H1 (cell line): ENCODE results near the gene NMRAL1. TPM values are rescaled to one million over a fixed set of nuclear protein-coding genes. Genes with fewer than 3 reads are reported as not detected.

ENCODE experiments used
- CTCF ChIA-PET: fragments of 300-600 bp; sonication (Branson Sonifier 250); formaldehyde crosslinking; loops from one replicate; lab custom pipeline; 2021; ENCODE audit not compliant: partially characterized antibody; lab: Charles Lee
- POLR2A ChIA-PET: fragments of 300-600 bp; sonication (Branson Sonifier 250); formaldehyde crosslinking; loops from one replicate; lab custom pipeline; 2021; ENCODE audit warnings: inconsistent platforms; ENCODE audit not compliant: partially characterized antibody; lab: Charles Lee
- DNase-seq, 2 experiments: peaks; one replicate each; pipeline versions ENCODE4 v3.0.0 to v3.0.0-alpha.2; 2010 to 2022; ENCODE audit warnings: low spot score in 2 of 2, low read depth in 1 of 2, mixed read lengths in 1 of 2
- FAIRE-seq: peaks from 2 replicates; lab custom pipeline; 2011; peaks lifted over from hg19 to GRCh38; lab: Jason Lieb, UNC
- H2AFZ ChIP-seq: 2 replicates; pipeline ENCODE4 v1.8.1; 2012; ENCODE audit warnings: low read length, inconsistent platforms
- H2AK5ac ChIP-seq: 2 replicates; pipeline ENCODE4 v1.6.1; 2013; ENCODE audit warnings: low read depth, low read length
- H2BK120ac ChIP-seq: replicated peaks from 2 replicates; pipeline ENCODE3; 2013; ENCODE audit warnings: low read depth, low read length, inconsistent platforms
- H2BK12ac ChIP-seq: 2 replicates; pipeline ENCODE4 v1.6.1; 2013; ENCODE audit warnings: low read depth, low read length
- H2BK15ac ChIP-seq: 2 replicates; pipeline ENCODE4 v1.6.1; 2013; ENCODE audit warnings: low read length
- H2BK20ac ChIP-seq: 2 replicates; pipeline ENCODE4 v1.6.1; 2013; ENCODE audit warnings: low read length
- H2BK5ac ChIP-seq: 2 replicates; pipeline ENCODE4 v1.6.1; 2013; ENCODE audit warnings: low read depth, low read length
- H3K14ac ChIP-seq: 2 replicates; pipeline ENCODE4 v1.6.1; 2013; ENCODE audit warnings: inconsistent platforms; ENCODE audit not compliant: insufficient read length
- H3K18ac ChIP-seq: 2 replicates; pipeline ENCODE4 v1.6.1; 2013; ENCODE audit warnings: low read length; ENCODE audit errors: extremely low read depth
- H3K23ac ChIP-seq: 2 replicates; pipeline ENCODE4 v1.6.1; 2013; ENCODE audit warnings: inconsistent platforms; ENCODE audit not compliant: insufficient read length
- H3K23me2 ChIP-seq: 2 replicates; pipeline ENCODE4 v1.6.1; 2013; ENCODE audit warnings: low read depth, low read length
- H3K27ac ChIP-seq: 2 replicates; pipeline ENCODE4 v1.6.1; 2011; ENCODE audit warnings: low read depth, low read length, inconsistent platforms
- H3K27me3 ChIP-seq, 4 experiments: replicated peaks in 1 of 4; 1 replicate in 1 of 4; 2 replicates in 3 of 4; pipeline versions ENCODE4 v1.6.1 to v1.8.1; 2011 to 2013; ENCODE audit warnings: low read length in 3 of 4, mild to moderate bottlenecking in 3 of 4, inconsistent platforms in 2 of 4, mixed read lengths in 2 of 4, moderate library complexity in 1 of 4; ENCODE audit not compliant: control insufficient read depth in 3 of 4, insufficient read depth in 3 of 4; ENCODE audit errors: extremely low read depth in 1 of 4
- H3K36me3 ChIP-seq, 4 experiments: 2 replicates each; pipeline versions ENCODE4 v1.6.1 to v1.8.1; 2011 to 2013; ENCODE audit warnings: mild to moderate bottlenecking in 4 of 4, low read length in 3 of 4, moderate library complexity in 2 of 4, control low read depth in 1 of 4, inconsistent platforms in 1 of 4; ENCODE audit not compliant: insufficient read depth in 4 of 4, control insufficient read depth in 2 of 4
- H3K4ac ChIP-seq: replicated peaks from 2 replicates; pipeline ENCODE3; 2013; ENCODE audit warnings: low read length, low read depth, mixed read lengths, inconsistent platforms; ENCODE audit not compliant: insufficient read length
- H3K4me1 ChIP-seq, 4 experiments: replicated peaks in 1 of 4; 1 replicate in 1 of 4; 2 replicates in 3 of 4; pipeline versions ENCODE4 v1.6.1 to v1.8.1; 2011 to 2013; ENCODE audit warnings: low read length in 3 of 4, inconsistent platforms in 2 of 4, mixed read lengths in 1 of 4; ENCODE audit not compliant: insufficient read depth in 4 of 4, control insufficient read depth in 3 of 4
- H3K4me2 ChIP-seq, 2 experiments: 2 replicates each; pipeline versions ENCODE4 v1.6.1 to v1.8.1; 2011 to 2013; ENCODE audit warnings: low read depth in 2 of 2, low read length in 2 of 2, control low read depth in 1 of 2, inconsistent platforms in 1 of 2, mild to moderate bottlenecking in 1 of 2; ENCODE audit not compliant: insufficient read depth in 1 of 2
- H3K4me3 ChIP-seq, 4 experiments: fragments of 200-600, 300-600 bp in 1 of 4; sonication (generic), shearing (Covaris generic), sonication (Bioruptor Twin) in 1 of 4; 2 replicates each; pipeline versions ENCODE4 v1.5.1 to v1.8.1; 2011 to 2016; ENCODE audit warnings: low read length in 4 of 4, low read depth in 3 of 4, control low read depth in 2 of 4, inconsistent platforms in 2 of 4, mild to moderate bottlenecking in 2 of 4, mixed read lengths in 1 of 4, moderate library complexity in 1 of 4; ENCODE audit not compliant: insufficient read depth in 2 of 4; ENCODE audit errors: extremely low read depth in 1 of 4
- H3K56ac ChIP-seq: replicated peaks from 2 replicates; pipeline ENCODE3; 2013; ENCODE audit warnings: low read depth, mild to moderate bottlenecking, mixed read lengths, low read length, inconsistent platforms; ENCODE audit not compliant: insufficient read length
- H3K79me1 ChIP-seq: 2 replicates; pipeline ENCODE4 v1.6.1; 2013; ENCODE audit warnings: low read depth, low read length, control low read depth
- H3K79me2 ChIP-seq, 2 experiments: 2 replicates each; pipeline versions ENCODE4 v1.6.1 to v1.8.1; 2012 to 2013; ENCODE audit warnings: low read length in 2 of 2, mild to moderate bottlenecking in 2 of 2, inconsistent platforms in 1 of 2; ENCODE audit not compliant: insufficient read depth in 2 of 2, control insufficient read depth in 1 of 2
- H3K9ac ChIP-seq, 4 experiments: replicated peaks in 1 of 4; 1 replicate in 1 of 4; 2 replicates in 3 of 4; pipeline versions ENCODE4 v1.6.1 to v1.8.1; 2011 to 2013; ENCODE audit warnings: low read depth in 3 of 4, low read length in 3 of 4, control low read depth in 2 of 4, mild to moderate bottlenecking in 2 of 4, moderate library complexity in 2 of 4, inconsistent platforms in 1 of 4; ENCODE audit errors: extremely low read depth in 1 of 4
- H3K9me3 ChIP-seq, 2 experiments: 2 replicates each; pipeline versions ENCODE4 v1.6.1 to v1.8.1; 2012 to 2013; ENCODE audit warnings: mild to moderate bottlenecking in 2 of 2, moderate library complexity in 2 of 2, control low read depth in 1 of 2, inconsistent platforms in 1 of 2, low read depth in 1 of 2, low read length in 1 of 2, mixed read lengths in 1 of 2; ENCODE audit not compliant: insufficient read depth in 2 of 2
- H4K20me1 ChIP-seq, 2 experiments: replicated peaks in 1 of 2; 2 replicates each; pipeline versions ENCODE3 to v1.8.1; 2011 to 2013; ENCODE audit warnings: inconsistent platforms in 2 of 2, low read length in 2 of 2, mild to moderate bottlenecking in 1 of 2; ENCODE audit not compliant: insufficient read depth in 2 of 2, control insufficient read depth in 1 of 2
- H4K5ac ChIP-seq: 2 replicates; pipeline ENCODE4 v1.6.1; 2013; ENCODE audit warnings: low read length, low read depth, mixed read lengths, inconsistent platforms; ENCODE audit not compliant: insufficient read length
- H4K8ac ChIP-seq: 2 replicates; pipeline ENCODE4 v1.8.0; 2013; ENCODE audit warnings: mild to moderate bottlenecking, moderate library complexity, low read length, inconsistent platforms; ENCODE audit not compliant: insufficient read depth; ENCODE audit errors: extremely low read depth
- H4K91ac ChIP-seq: replicated peaks from 2 replicates; pipeline ENCODE3; 2013; ENCODE audit warnings: low read length, mixed read lengths, inconsistent platforms; ENCODE audit not compliant: insufficient read length
- CBX5 ChIP-seq: fragments of 300-800, 300-1000 bp; sonication (generic); IDR thresholded peaks from 2 replicates; pipeline ENCODE4 v1.7.1; 2016; ENCODE audit warnings: antibody characterized with exemption, low read length, low read depth
- CBX8 ChIP-seq: fragments of 300-800, 300-1000 bp; sonication (generic); IDR thresholded peaks from 2 replicates; pipeline ENCODE4 v1.7.1; 2016; ENCODE audit warnings: low read depth, low read length, borderline replicate concordance
- EZH2 ChIP-seq: fragments of 200-600 bp; sonication (generic); IDR thresholded peaks from 2 replicates; pipeline ENCODE4 v1.7.1; 2012; ENCODE audit warnings: low read depth, mild to moderate bottlenecking, moderate library complexity, low read length, inconsistent platforms; ENCODE audit not compliant: severe bottlenecking
- FOSL1 ChIP-seq: IDR thresholded peaks from 2 replicates; pipeline ENCODE4 v1.6.1; 2011; ENCODE audit warnings: mild to moderate bottlenecking, low read depth, low read length, moderate library complexity; ENCODE audit not compliant: insufficient read depth
- JUND ChIP-seq: IDR thresholded peaks from 2 replicates; pipeline ENCODE4 v1.6.1; 2011; ENCODE audit warnings: mild to moderate bottlenecking, improper control_type of control experiment, low read length
- KDM1A ChIP-seq: fragments of 200-600, 300-600 bp; sonication (generic); IDR thresholded peaks from 2 replicates; pipeline ENCODE4 v1.7.1; 2016; ENCODE audit warnings: mild to moderate bottlenecking, low read length, borderline replicate concordance
- POLR2AphosphoS5 ChIP-seq: IDR thresholded peaks from 2 replicates; pipeline ENCODE4 v1.6.1; 2011; ENCODE audit warnings: low read depth, low read length
- RAD21 ChIP-seq, 2 experiments: IDR thresholded peaks in 1 of 2; conservative IDR thresholded peaks in 1 of 2; 2 replicates each; pipeline ENCODE4 v1.6.1; 2011; ENCODE audit warnings: low read depth in 2 of 2, low read length in 2 of 2, improper control_type of control experiment in 1 of 2, inconsistent platforms in 1 of 2, mild to moderate bottlenecking in 1 of 2, moderate library complexity in 1 of 2
- RFX5 ChIP-seq: IDR thresholded peaks from 2 replicates; pipeline ENCODE4 v1.6.1; 2011; ENCODE audit warnings: low read depth, low read length, improper control_type of control experiment, borderline replicate concordance
- SIN3A ChIP-seq, 2 experiments: IDR thresholded peaks in 1 of 2; conservative IDR thresholded peaks in 1 of 2; 2 replicates each; pipeline ENCODE4 v1.6.1; 2011 to 2012; ENCODE audit warnings: low read length in 2 of 2, improper control_type of control experiment in 1 of 2, low read depth in 1 of 2, mild to moderate bottlenecking in 1 of 2
- SP1 ChIP-seq: IDR thresholded peaks from 2 replicates; pipeline ENCODE4 v1.6.1; 2011; ENCODE audit warnings: low read depth, low read length
- SP2 ChIP-seq: IDR thresholded peaks from 2 replicates; pipeline ENCODE4 v1.6.1; 2012; ENCODE audit warnings: mild to moderate bottlenecking, low read length, inconsistent platforms
- SP4 ChIP-seq: IDR thresholded peaks from 2 replicates; pipeline ENCODE4 v1.6.1; 2012; ENCODE audit warnings: low read length, inconsistent platforms
- TAF7 ChIP-seq: optimal IDR thresholded peaks from 2 replicates; pipeline ENCODE3; 2011; ENCODE audit warnings: low read depth, mild to moderate bottlenecking, inconsistent platforms, low read length, moderate library complexity, borderline replicate concordance
- WGBS, 2 experiments: shearing (Covaris generic) in 1 of 2; methylation state at CpG; one replicate each; pipeline versions ENCODE4 v1.1.6 to v1.1.7; 2013 to 2015; ENCODE audit warnings: low lambda C conversion rate in 2 of 2, mixed read lengths in 2 of 2, inconsistent platforms in 1 of 2, low coverage in 1 of 2, missing lambda C conversion rate in 1 of 2; ENCODE audit not compliant: insufficient replicate concordance in 2 of 2, insufficient coverage in 1 of 2, insufficient read length in 1 of 2; ENCODE audit errors: extremely low coverage in 1 of 2, missing lambda C conversion rate in 1 of 2; 5-methylcytosine and 5-hydroxymethylcytosine counted together
- polyA plus RNA-seq, 7 experiments: library from polyadenylated mRNA; depleted of rRNA in 3 of 7; stranded (reverse) in 5 of 7; unstranded in 2 of 7; fragments of >200 nt in 5 of 7; fragments of 200-250 nt in 2 of 7; gene quantifications; 1 replicate in 5 of 7; 2 replicates in 1 of 7; 4 replicates in 1 of 7; pipeline versions ENCODE4 v1.2.1 to v1.2.3, GENCODE V29; 2011 to 2013; ENCODE audit warnings: missing spikeins in 2 of 7, mixed read lengths in 2 of 7
- total RNA-seq: library from RNA; stranded (reverse); fragmentation: NEBNext Ultra II Directional; extraction: Animal tissue kit (Norgen Biotek cat#: 25700); gene quantifications from 2 replicates; pipeline ENCODE4 v1.2.1, GENCODE V29; 2021

The NMRAL1 gene
- total and polyA plus RNA-seq, 2 of the 8 experiments (the other 6 are each of a cell fraction or from before 2014, with no cell fraction given): 66.8 to 143 TPM

- Histone ChIP-seq H4K8ac (no peak overlapping the region), H2BK5ac (no peak overlapping the region), H3K4me2 (no peak overlapping the region), H2AK5ac (no peak overlapping the region), H3K4ac (no peak overlapping the region), H3K79me1 (peaks cover 5% of the 10 kb centered on the region; the same call in 1 of the 2 replicates), H3K4me3 (no peak overlapping the region), H4K5ac (no peak overlapping the region), H3K4me1 (peaks cover 0 to 5% (median 2%) of the 10 kb centered on the region in 4 experiments; a peak in 3 of 7 replicates), H3K56ac (no peak overlapping the region), H2BK120ac (no peak overlapping the region), H3K27ac (no peak overlapping the region), H3K79me2 (peaks cover 21 to 32% of the 10 kb centered on the region in 2 experiments), H3K9me3 (no peaks in the 10 kb centered on the region), H2AFZ (no peak overlapping the region), H3K14ac (no peak overlapping the region), H3K23me2 (peaks cover 4% of the 10 kb centered on the region; the same call in 1 of the 2 replicates), H2BK20ac (no peak overlapping the region), H2BK12ac (no peak overlapping the region), H3K23ac (no peak overlapping the region), H3K9ac (no peak overlapping the region; a peak in 1 of 7 replicates), H4K20me1 (peaks cover 0 to 7% of the 10 kb centered on the region in 2 experiments), H3K36me3 (peaks cover 5 to 17% (median 6%) of the 10 kb centered on the region in 4 experiments; a peak in 5 of 8 replicates), H3K18ac (no peak overlapping the region), H3K27me3 (no peaks in the 10 kb centered on the region), H2BK15ac (no peak overlapping the region), H4K91ac (no peak overlapping the region)
- FAIRE-seq (no peak), DNase-seq (no peak)
- 89% methylated on average over 9 of the region's 9 CpGs; no CpG with 5 or more reads in 1 of the 2 experiments for WGBS, 2 experiments
- CTCF ChIA-PET: no interaction called here
- POLR2A ChIA-PET: no interaction called here
- TF ChIP-seq POLR2AphosphoS5 (no peak), EZH2 (no peak), CBX5 (no peak), TAF7 (no peak), SP2 (no peak), KDM1A (no peak), JUND (no peak), SP4 (no peak), SIN3A (conservative IDR thresholded peaks at IDR 0.05 in 1 of 2, IDR thresholded peaks at IDR 0.05 in 1 of 2; ENCODE audit: low read depth in 1 of 2, low read length in 2 of 2) (no peak), RAD21 (IDR thresholded peaks at IDR 0.05 in 1 of 2, conservative IDR thresholded peaks at IDR 0.05 in 1 of 2; ENCODE audit: low read depth in 2 of 2, low read length in 2 of 2) (no peak), SP1 (no peak), RFX5 (no peak), FOSL1 (no peak), CBX8 (no peak)
These were observed 43.4 kb downstream of the NMRAL1 start for GRCh38 chr16:4431023-4431422.
